Measurements from ENCODE around the gene DNM1. TPM values are rescaled to one million over a fixed set of nuclear protein-coding genes. Genes with fewer than 3 reads are reported as not detected.

The DNM1 gene
- total RNA-seq, 1 donor from 2014 or later = 0.13 TPM

DNA sequence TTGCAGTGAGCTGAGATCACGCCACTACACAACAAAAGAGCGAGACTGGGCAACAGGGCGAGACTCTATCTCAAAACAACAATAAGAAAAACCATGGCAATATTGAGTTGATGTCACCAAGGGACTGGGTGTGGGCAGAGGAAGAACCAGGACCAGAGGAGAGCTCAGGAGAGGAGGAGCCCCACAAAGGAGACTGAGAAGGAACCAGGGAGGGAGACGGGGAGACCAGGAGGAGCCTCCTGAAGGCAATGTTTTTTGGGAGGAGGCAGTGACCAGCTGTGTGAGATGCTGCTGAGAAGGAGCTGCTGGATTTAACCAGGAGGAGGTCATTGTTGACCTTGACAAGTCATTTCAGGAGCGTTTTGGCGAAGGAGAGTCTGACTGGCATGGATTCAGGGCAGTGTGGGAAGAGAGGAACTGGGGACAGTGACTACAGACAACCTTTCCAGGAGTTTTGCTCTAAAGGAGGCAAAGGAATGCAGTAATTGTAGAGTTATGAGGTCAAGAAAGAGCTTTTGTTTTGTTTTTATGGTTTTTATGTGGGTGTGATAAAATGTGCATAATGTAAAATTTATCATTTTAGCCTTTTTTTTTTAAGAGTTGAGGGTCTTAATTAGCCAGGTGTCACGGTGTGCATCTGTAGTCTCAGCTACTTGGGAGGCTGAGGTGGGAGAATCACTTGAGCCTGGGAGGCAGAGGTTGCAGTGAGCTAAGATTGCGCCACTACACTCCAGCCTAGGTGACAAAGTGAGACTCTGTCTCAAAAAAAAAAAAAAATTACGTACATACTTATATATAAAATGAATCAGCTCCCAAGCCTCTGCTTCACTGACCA is 101.2 kb downstream of the DNM1 start:
- DNase-seq (ENCODE audit: low read depth in 2 of 2) = no peak

Other genes with a start within 250 kb of the DNM1 start
- gene EEIG1, start 222.4 kb upstream of the DNM1 start, total RNA-seq = 15.0 and 60.1 TPM in 2 replicates
- gene NAIF1, start 136.1 kb upstream of the DNM1 start, total RNA-seq = 9.1 and 10.2 TPM in 2 replicates
- gene SLC25A25, start 135.1 kb upstream of the DNM1 start, total RNA-seq = 25.8 and 45.6 TPM in 2 replicates
- gene PTGES2, start 75.7 kb upstream of the DNM1 start, total RNA-seq = 67.3 and 73.2 TPM in 2 replicates
- not detected in 2 replicates for gene LCN2, start 53.9 kb upstream of the DNM1 start, total RNA-seq
- 26.3 and 62.5 TPM in 2 replicates for gene BBLN, start 43.1 kb upstream of the DNM1 start, total RNA-seq
- gene CIZ1, start 11.8 kb upstream of the DNM1 start, total RNA-seq = 11.7 and 18.3 TPM in 2 replicates
- gene GOLGA2, start 72.6 kb downstream of the DNM1 start, total RNA-seq = 34.7 and 40.7 TPM in 2 replicates
- gene SWI5, start 72.9 kb downstream of the DNM1 start, total RNA-seq = 15.8 and 16.4 TPM in 2 replicates
- 27.5 and 27.7 TPM in 2 replicates for gene TRUB2, start 119.1 kb downstream of the DNM1 start, total RNA-seq
- gene COQ4, start 119.5 kb downstream of the DNM1 start, total RNA-seq = 23.4 and 30.3 TPM in 2 replicates
- 19.9 and 29.8 TPM in 2 replicates for gene SLC27A4, start 137.1 kb downstream of the DNM1 start, total RNA-seq
- 47.8 and 66.2 TPM in 2 replicates for gene URM1, start 168.0 kb downstream of the DNM1 start, total RNA-seq
- 17.5 and 28.2 TPM in 2 replicates for gene CERCAM, start 217.5 kb downstream of the DNM1 start, total RNA-seq

Data from dermis microvascular lymphatic vessel endothelial cell (primary cell).